Esophagus muscularis mucosa (tissue), 4 donors: ENCODE data around the gene PRKD2.

ENCODE experiments used
- EP300 ChIP-seq: sonication (generic); formaldehyde crosslinking; IDR thresholded peaks from one replicate; pipeline ENCODE4 v1.6.1; 2017; ENCODE audit warnings: antibody characterized with exemption
- POLR2A ChIP-seq: fragments of 450-650 bp; IDR thresholded peaks from one replicate; pipeline ENCODE4 v1.6.1; 2017; ENCODE audit warnings: antibody characterized with exemption, moderate library complexity, mild to moderate bottlenecking, low read depth
- TF ChIP-seq, protein P1 (sequence below), 3 experiments: fragments of 200-600 bp in 2 of 3; fragments of 450-650 bp in 1 of 3; sonication (generic) in 2 of 3; IDR thresholded peaks; one replicate each; pipeline ENCODE4 v1.5.1; 2017 to 2019; ENCODE audit warnings: antibody characterized with exemption in 3 of 3, mild to moderate bottlenecking in 2 of 3, moderate library complexity in 1 of 3

DNA sequence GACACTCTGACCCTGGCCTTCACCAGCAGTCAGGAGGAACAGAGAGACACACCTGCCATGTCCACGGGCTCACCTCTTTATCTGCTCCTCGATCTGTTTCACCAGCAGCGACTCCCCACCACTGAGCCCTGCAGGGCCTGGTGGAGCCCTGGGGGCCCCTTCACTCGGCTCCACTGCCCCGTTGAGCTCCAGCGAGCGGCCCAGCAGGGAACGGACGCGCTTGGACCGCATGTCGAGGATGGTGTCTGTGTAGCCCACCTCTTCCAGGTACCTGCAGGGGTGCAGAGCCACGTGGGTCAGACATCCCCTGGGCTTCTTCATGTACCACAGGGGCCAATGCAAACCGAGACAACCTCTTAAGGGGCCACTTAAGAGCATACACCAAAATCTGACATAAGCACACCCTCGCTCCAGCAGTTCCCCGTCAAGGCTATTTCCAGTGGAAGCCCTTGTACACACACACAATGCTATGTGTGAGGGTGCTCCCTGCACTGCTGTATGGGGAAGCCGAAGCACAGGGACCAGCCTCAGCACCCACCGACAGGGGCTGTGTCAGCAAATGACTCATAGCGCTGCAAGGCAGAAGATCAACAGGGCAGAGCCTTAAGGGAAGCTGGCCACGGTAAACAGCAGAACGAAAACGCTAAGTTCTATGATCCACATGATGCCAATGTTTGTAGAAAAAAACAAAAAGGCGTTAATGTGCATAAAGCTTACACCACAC lies 16.2 kb upstream of the PRKD2 start:
- TF ChIP-seq, protein P1, sequence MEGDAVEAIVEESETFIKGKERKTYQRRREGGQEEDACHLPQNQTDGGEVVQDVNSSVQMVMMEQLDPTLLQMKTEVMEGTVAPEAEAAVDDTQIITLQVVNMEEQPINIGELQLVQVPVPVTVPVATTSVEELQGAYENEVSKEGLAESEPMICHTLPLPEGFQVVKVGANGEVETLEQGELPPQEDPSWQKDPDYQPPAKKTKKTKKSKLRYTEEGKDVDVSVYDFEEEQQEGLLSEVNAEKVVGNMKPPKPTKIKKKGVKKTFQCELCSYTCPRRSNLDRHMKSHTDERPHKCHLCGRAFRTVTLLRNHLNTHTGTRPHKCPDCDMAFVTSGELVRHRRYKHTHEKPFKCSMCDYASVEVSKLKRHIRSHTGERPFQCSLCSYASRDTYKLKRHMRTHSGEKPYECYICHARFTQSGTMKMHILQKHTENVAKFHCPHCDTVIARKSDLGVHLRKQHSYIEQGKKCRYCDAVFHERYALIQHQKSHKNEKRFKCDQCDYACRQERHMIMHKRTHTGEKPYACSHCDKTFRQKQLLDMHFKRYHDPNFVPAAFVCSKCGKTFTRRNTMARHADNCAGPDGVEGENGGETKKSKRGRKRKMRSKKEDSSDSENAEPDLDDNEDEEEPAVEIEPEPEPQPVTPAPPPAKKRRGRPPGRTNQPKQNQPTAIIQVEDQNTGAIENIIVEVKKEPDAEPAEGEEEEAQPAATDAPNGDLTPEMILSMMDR (IDR thresholded peaks at IDR 0.05) = no peak
- TF ChIP-seq POLR2A (no peak), EP300 (no peak)
